HG03378 (cell line): ENCODE data around the gene MKRN2OS.

Source experiments
- ATAC-seq: cut with Tn5 transposase; IDR thresholded peaks from one replicate; pipeline ENCODE4 v1.9.1; 2021; ENCODE audit warnings: mild to moderate bottlenecking, moderate library complexity; ENCODE audit not compliant: unreplicated experiment

Gene MKRN2OS, protein sequence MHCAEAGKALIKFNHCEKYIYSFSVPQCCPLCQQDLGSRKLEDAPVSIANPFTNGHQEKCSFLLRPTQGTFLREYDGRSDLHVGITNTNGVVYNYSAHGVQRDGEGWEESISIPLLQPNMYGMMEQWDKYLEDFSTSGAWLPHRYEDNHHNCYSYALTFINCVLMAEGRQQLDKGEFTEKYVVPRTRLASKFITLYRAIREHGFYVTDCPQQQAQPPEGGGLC

DNA sequence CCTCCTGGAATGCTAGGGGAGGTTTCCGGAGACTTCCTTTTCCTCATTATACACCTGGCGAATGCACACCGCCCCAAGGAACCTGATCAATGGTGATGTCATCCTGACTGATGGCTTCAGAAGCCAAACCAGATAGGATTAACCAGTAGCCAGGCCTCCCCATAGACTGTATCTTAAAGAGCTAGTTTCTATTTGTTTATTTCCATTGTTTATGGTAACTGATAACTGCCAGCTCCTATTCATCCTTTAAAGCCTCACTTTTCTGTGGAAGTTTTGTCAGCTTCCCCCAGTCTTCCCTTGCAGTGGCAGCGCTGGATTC, at the start of gene MKRN2OS:
Gene MKRN2OS (minus strand): TSS at position 27 of the 319 bp plus-strand sequence. CDS start 35 bp downstream, outside the sequence.
- no peak for ATAC-seq

DNA sequence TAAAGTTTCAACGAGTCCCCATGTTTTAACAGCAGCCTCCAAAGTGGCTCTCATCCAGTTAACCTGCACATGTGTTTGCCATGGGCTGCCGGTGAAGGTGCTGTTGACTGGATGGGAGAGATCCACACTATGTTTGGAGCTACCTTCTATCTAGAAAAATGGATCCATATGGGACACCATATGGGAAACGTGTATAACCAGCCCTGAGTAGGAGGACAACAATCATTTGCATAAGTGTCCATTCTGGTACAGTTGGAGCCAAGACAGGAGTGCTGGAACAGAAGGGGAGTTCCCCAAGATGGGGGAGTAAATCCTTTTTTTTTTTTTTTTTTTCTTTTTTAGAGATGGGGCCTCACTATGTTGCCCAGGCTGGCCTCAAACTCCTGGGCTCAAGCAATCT, 48.2 kb upstream of the MKRN2OS start:
- no peak for ATAC-seq

DNA sequence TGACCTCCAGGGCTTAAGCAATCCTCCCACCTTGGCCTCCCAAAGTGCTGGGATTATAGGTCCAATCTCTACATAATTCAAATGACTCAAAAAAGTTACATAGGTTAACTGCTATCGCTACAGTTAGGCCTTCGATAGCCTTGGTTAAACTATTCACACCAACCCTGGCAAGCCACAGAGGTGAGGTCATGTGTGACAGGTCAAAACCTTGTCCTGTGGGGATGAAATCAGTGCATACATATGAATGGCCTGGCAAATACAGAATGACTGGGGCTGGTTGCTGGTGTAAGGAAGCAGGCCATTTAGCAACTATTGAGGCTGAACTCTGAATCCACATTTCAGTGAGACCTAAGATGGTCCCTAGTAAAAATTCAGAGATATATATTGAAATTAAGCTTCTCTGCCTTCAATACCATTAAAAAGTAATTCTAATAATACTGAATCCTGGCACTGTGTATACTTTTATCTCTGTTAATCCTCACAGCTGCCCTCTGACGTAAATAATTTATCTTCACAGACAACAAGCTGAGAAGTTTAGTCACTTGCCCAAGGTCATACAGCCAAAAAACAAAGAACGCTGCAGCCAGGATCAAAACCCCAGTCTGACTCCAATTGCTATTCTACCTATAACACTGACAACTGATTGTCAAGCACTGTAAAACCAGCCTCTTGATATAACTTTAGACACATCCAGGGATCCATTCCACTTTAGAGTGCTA, 46.9 kb upstream of the MKRN2OS start:
- ATAC-seq = no peak

DNA sequence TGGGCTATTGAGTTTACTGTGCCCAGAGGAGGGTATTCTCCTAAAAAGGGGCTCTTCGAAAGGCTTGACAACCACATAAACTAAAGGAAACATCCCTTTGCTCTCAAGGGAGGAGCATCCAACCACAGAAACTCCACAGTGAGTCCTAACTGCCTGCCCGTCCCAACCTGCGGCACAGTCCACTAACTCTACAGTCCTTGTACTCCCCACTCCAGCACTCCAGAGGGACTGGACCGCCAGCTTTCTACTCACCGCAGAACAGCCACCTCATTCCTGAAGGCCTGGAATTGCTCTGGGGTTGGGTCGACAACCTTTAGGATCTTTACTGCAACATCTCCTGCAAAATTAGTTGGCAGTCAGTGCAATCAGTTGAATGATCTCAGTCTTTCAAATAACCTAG, 46.2 kb upstream of the MKRN2OS start:
- ATAC-seq = no peak

DNA sequence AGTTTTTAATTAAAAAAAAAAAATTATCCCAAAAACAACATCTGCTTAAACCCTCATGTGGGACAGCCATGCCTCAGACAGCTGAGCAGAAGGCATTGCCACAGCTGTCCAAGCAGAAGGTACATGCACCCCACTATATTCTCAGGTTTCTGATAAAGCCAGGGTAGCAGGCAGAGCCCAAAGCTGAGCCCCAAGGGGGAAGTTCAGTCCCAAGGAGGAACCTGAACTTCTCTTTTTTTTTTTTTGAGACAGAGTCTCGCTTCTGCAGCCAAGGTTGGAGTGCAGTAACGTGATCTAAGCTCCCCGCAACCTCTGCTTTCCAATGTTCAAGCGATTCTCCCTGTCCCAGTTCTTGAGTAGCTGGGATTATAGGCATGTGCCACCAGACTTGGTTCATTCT, 44.8 kb upstream of the MKRN2OS start:
- ATAC-seq = no peak

DNA sequence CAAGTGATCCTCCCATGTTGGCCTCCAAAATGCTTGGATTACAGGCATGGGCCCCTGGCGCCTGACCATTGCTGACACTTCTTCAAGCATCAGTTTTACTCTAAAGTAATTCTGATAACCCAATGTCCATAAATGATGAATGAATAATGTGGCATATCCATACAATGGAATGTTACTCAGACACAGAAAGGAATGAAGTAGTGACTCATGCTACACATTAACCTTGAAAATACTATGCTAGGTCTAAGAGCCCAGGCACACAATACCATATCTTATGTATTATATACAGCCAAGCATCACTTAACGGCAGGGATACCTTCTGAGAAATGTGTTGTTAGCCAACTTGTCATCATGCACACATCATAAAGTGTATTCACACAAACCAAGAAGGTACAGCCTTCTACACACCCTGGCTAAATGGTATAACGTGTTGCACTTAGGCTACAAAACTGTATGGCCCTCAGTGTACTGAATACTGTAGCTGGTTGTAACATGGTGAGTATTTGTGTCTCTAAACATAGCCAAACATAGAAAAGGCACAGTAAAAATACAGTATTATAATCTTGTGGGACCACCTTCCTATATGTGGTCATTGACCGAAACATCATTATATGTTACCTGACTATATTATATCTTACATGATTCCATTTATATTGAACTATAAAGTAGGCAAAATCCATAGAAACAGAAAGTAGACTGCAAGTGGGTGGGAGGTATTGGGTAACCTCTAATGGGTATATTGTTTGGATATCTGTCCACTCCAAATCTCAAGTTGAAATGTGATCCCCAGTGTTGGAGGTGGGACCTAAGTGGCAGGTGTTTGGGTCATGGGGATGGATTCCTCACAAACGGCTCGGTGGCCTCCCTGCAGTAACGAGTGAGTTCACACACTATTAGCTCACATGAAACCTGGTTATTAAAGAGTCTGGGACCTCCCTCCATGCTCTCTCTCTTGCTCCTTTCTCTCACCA, 43.0 kb upstream of the MKRN2OS start:
- no peak for ATAC-seq

DNA sequence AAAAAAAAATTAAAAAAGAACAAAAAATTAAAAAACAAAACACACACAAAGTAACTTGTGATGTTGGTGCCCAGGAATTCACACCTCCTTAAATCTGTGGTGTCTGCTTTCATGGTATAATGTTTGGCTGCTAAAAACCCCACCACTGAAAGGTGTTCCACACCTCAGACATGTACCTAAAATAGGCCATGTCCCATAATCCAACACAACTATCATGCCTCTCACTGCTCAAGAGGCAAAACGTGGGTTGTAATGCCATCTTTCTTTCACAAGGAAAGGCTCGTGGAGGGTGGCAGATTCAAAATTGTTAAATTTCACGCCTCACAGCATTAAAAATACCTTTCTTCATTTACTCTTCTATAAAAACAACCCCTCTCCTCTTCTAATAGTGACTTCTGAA, 41.1 kb upstream of the MKRN2OS start:
- ATAC-seq = no peak

DNA sequence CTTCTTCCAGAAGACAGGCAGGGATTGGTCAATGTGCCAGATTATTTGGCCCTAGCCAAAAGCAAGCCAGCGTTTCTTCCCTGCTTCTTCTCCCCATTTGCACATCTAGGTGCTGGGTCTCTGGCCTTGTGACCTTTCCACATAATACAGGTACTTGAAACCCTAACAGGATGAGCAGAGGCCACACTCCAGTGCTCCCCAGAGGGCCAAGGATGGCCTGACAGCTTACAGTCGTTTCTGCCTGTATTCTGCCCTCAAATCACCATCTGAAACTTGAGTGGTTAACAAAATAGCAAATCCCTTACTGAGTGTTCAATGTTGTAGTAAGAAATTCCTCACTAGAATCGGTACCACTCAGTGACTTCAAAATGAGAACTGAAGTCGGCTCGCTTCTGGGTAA, 40.7 kb upstream of the MKRN2OS start:
- peak; percentile 56 for ATAC-seq

DNA sequence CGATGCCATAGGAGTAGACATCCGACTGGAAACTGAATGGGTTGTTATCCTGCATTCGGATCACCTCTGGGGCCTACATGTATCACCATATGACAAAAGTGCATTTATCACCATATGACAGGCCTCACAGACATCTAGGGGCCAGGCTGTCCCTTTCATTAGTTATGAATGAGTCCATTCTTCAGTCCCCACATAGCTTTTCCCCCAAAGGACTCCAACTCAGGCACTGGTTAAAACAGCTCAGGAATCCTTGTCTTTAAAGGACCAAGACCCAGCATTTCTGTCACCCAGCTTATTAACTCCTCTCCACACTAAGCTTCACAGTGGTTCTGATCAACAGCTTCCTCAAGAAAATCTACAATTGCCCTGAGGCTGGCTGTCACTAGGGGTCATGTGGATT, 39.9 kb upstream of the MKRN2OS start:
- no peak for ATAC-seq

DNA sequence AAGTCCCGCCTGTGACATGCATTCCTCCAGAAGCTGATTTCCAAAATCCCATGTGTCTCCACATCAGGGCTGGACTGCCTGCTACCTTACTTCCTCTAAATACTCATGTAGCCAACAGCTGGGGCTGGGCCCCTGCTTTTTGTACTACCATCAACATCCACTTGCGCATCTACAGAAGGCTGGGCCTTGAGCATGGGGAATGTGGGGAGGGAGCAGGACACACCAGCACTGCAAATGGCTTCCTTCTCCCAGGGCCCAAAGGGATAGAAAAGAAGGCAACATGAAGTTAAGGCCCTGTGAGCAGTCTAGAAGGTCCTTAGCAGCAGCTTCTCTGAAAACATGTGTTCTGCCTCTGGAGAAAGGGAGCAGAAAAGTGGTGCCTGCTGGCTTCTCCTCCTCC, 38.8 kb upstream of the MKRN2OS start:
- ATAC-seq = no peak

DNA sequence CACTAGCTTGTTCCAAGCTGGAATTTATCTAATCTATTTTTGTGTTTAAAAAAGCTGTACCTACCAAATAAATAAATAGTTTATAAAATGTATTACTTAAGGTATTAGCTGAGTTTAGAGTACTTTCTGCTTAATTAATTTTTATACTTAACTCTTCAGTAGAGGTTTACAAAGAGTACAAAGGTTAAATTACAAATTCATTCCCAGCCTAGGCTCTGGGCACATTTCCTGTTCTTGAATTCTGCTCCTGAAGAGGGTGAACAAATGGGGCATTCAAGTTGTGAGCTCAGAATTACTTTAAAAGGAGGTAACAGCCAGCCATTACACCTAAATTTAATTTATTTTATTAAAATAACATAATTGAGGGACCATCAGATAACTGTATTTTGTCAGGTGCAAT, 38.0 kb upstream of the MKRN2OS start:
- ATAC-seq = no peak

DNA sequence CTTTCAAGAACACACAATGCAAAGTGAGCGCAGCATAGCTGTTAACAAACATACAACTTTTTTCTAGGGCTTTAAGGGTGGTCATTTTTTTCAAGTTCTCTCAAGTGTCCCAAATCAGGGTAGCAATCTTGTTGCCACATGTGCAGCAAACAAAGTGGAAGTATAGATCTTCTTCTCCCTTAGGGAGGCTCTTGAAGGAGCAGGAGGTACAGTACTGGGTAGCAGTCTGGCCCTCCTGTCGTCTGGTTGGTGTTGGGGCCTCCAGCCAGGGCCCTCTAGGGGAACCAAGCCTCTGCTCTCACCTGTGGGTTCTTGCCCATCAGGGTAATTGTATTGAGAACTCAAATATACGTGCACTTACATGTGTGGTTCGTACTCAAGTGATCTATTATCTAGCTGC, 37.4 kb upstream of the MKRN2OS start:
- no peak for ATAC-seq

DNA sequence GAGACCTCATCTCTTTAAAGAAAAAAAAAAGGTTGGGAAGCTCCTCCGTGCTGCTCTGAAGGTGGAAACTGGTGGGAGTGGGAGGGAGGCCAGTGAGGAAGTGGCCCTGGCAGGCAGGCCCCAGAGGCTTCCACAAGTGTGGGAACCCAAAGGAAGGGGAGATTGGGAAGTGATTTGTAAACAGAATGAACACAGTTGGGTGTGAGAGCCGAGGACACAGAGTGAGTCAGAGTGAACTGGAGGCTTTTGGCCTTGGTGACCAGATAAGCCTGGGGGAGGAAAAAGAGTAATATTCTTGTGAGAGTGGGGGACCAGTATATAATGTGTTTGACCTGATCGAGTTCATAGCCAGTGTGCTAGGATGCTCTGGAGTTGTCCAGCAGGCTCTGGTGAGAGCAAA, 34.6 kb upstream of the MKRN2OS start:
- ATAC-seq = no peak

DNA sequence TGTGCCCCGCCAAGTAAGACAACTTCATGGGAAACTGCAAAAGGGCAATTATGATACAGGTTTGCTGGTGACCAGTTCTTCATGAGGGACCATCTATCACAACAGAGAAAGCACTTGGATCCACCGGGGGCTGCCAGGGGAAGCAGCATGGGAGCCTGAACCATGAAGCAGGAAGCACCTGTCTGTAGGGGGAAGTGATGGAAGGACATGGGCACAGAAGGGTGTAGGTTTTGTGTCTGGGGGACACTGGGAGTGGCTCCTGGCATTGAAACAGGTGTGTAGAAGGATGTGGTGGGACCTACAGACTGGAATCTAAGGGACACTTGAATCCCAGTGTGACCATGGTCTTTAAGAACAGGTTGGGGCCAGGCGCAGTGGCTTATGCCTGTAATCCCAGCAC, 34.2 kb upstream of the MKRN2OS start:
- no peak for ATAC-seq

DNA sequence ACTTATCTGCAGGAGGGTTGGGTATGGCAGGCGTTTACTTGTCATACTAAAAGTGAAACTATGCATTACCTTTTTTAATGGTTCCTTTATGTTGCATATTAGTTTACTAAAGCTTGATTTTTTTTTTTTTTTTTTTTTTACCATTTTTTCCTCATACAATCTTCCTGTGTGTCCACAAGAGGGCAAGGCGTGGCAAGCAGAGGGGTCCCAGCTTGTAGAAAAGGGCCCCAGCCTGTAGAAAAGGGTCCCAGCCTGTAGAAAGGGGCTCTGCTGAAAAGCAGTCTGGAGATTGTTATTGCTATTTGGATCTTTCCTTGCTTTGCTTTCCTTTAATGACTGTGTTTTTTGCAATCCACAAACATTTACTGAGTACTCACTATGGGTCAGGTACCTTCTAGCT, 33.4 kb upstream of the MKRN2OS start:
- no peak for ATAC-seq

DNA sequence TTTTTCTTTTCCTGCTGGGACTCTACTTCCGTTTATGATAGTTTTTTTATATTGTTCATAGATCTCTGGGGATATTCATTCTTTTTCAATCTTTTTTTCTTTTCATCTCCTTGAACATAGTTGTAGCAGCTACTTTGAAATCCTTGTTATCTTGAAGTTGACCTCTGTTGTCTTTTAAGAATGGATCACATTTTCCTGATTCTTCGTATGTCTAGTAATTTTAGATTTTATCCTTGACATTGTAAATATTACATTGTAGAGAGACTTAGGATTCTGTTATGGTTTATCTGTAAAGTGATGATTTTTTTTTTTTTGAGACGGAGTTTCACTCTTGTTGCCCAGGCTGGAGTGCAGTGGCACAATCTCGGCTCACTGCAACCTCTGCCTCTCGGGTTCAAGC, 32.1 kb upstream of the MKRN2OS start:
- no peak for ATAC-seq

DNA sequence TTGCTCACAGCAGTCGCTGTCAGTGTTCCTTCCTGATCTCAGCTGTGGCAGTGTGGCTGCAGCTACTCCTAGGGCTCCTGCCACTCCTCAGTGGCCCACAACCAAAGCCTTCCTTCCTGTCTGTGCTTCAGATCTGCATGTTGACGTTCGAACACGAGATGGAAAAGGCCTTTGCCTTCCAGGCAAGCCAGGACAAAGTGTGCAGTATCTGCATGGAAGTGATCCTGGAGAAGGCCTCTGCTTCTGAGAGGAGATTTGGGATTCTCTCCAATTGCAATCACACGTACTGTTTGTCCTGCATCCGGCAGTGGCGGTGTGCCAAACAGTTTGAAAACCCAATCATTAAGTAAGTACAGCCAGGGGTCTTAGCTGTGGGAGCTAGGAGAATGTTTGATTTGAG, 29.4 kb upstream of the MKRN2OS start:
- ATAC-seq = no peak

DNA sequence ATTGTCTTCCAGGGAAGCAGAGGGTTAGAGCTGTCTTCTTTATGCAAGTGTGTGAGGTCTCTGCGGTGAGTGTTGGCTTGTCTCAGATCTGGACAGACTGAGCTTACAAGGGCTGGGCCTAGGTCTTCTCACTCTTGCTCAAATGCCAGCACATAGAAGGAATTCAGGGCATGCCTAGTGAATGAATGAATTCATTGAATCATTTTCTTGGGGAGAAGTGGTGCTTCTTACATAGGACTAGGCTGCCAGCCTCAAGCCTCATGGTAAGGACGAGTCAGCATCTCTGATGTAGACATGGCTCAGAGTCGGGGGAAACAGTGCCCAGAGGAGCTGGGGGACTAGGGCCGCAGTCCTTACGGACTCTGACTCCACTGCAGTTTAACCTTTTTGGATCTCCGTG, 28.8 kb upstream of the MKRN2OS start:
- no peak for ATAC-seq

DNA sequence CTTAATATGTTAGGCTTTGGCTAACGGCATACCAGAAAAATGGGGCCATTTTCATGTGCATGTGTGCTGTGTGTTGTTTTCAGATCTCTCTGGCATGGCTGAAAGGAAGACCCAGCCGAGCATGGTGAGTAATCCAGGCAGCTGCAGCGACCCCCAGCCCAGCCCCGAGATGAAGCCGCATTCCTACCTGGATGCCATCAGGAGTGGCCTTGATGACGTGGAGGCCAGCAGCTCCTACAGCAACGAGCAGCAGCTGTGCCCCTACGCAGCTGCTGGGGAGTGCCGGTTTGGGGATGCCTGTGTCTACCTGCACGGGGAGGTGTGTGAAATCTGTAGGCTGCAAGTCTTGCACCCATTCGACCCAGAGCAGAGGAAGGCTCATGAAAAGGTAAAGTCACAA, 26.7 kb upstream of the MKRN2OS start:
- no peak for ATAC-seq

DNA sequence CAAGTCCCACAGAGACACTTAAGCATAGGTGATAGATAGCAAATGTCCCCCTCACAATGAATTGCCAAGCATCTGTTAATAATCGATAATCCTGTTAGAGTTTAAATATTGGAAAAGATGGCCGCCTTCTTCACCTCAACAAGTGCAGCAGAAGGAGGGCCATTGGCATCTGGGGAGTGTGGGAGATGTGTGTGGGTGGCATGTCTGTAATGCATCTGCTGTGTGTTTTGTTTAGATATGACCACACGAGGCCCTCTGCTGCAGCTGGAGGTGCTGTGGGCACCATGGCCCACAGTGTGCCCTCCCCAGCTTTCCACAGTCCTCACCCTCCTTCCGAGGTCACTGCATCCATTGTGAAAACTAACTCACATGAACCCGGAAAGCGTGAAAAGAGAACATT, 24.5 kb upstream of the MKRN2OS start:
- ATAC-seq = no peak

DNA sequence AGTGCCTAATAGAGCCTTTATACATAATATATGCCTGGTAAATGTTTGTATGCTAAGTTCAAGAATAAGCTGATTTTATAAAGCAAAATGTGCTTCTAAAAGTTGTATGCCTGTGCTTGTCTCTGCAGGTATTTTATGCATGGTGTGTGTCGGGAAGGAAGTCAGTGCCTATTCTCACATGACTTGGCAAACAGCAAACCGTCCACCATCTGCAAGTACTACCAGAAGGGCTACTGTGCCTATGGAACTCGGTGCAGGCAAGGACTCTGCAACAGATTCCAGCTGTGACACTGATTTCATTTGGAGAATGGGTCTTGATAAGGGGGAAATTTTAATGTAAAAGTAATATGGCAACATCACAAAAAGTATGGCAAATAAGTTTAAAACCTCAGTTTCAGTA, 23.4 kb upstream of the MKRN2OS start:
- no peak for ATAC-seq

DNA sequence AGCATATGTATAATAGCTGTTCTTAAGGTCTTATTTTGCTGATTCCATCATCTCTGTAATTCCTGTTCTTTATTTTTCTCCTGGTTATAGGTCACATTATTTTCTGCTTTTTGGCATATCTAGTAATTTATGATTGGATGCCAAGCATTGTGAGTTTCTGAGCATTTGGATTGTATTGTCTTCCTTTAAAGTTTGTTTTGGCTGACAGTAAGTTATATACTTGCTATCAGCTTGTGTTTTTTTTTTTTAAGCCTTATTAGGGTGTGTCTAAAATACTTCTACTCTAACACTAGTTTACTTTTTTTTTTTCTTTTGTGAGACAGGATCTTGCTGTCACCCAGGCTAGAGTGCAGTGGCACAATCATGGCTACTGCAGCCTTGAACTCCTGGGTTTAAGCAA, 21.7 kb upstream of the MKRN2OS start:
- ATAC-seq = no peak
